H9 (cell line): ENCODE measurements around the gene COX7A2L. TPM values are rescaled to one million over a fixed set of nuclear protein-coding genes. Genes with fewer than 3 reads are reported as not detected.

Source experiments
- DNase-seq: peaks from one replicate; pipeline ENCODE4 v3.0.0-alpha.2; 2017
- H2AFZ ChIP-seq: one replicate; pipeline ENCODE4 v1.6.1; 2013; ENCODE audit warnings: mild to moderate bottlenecking, low read length, control low read depth, moderate library complexity
- H2AK5ac ChIP-seq: 2 replicates; pipeline ENCODE4 v1.6.1; 2013; ENCODE audit warnings: low read length, control low read depth, mixed read lengths; ENCODE audit not compliant: insufficient read length
- H2BK120ac ChIP-seq: one replicate; pipeline ENCODE4 v1.6.1; 2013; ENCODE audit warnings: low read depth, mild to moderate bottlenecking, low read length, control low read depth, inconsistent platforms; ENCODE audit not compliant: poor library complexity, severe bottlenecking
- H2BK12ac ChIP-seq: 2 replicates; pipeline ENCODE4 v1.6.1; 2013; ENCODE audit warnings: low read length, control low read depth, mixed read lengths, low read depth; ENCODE audit not compliant: insufficient read length
- H2BK15ac ChIP-seq: 2 replicates; pipeline ENCODE4 v1.6.1; 2013; ENCODE audit warnings: low read depth, low read length, control low read depth
- H2BK20ac ChIP-seq: one replicate; pipeline ENCODE4 v1.6.1; 2013; ENCODE audit warnings: low read depth, mild to moderate bottlenecking, low read length, control low read depth, inconsistent platforms; ENCODE audit not compliant: poor library complexity, severe bottlenecking
- H2BK5ac ChIP-seq: 2 replicates; pipeline ENCODE4 v1.6.1; 2013; ENCODE audit warnings: low read length, control low read depth, mixed read lengths; ENCODE audit not compliant: insufficient read length
- H3K14ac ChIP-seq: 2 replicates; pipeline ENCODE4 v1.6.1; 2013; ENCODE audit warnings: low read length, control low read depth; ENCODE audit not compliant: insufficient read depth
- H3K18ac ChIP-seq: 2 replicates; pipeline ENCODE4 v1.6.1; 2013; ENCODE audit warnings: low read depth, mild to moderate bottlenecking, mixed read lengths, low read length, control low read depth; ENCODE audit not compliant: insufficient read length
- H3K23ac ChIP-seq: 2 replicates; pipeline ENCODE4 v1.6.1; 2013; ENCODE audit warnings: low read length, control low read depth, mixed read lengths, low read depth; ENCODE audit not compliant: insufficient read length
- H3K23me2 ChIP-seq: 2 replicates; pipeline ENCODE4 v1.6.1; 2013; ENCODE audit warnings: low read depth, mild to moderate bottlenecking, mixed read lengths, low read length, control low read depth; ENCODE audit not compliant: insufficient read length, poor library complexity, severe bottlenecking
- H3K27ac ChIP-seq: 2 replicates; pipeline ENCODE4 v1.5.1; 2013; ENCODE audit warnings: low read length, control low read depth, mixed read lengths, low read depth; ENCODE audit not compliant: insufficient read length
- H3K27me3 ChIP-seq: 2 replicates; pipeline ENCODE4 v1.6.1; 2013; ENCODE audit warnings: low read length, control low read depth, inconsistent platforms; ENCODE audit not compliant: insufficient read depth
- H3K4ac ChIP-seq: 2 replicates; pipeline ENCODE4 v1.6.1; 2013; ENCODE audit warnings: low read depth, mild to moderate bottlenecking, control low read depth, inconsistent platforms, low read length, moderate library complexity
- H3K4me1 ChIP-seq: 2 replicates; pipeline ENCODE4 v1.6.1; 2013; ENCODE audit warnings: low read length, control low read depth, inconsistent platforms; ENCODE audit not compliant: insufficient read depth
- H3K4me2 ChIP-seq: 2 replicates; pipeline ENCODE4 v1.6.1; 2013; ENCODE audit warnings: low read length, control low read depth, mixed read lengths; ENCODE audit not compliant: insufficient read length, insufficient read depth
- H3K56ac ChIP-seq: 2 replicates; pipeline ENCODE4 v1.6.1; 2013; ENCODE audit warnings: low read depth, mild to moderate bottlenecking, mixed read lengths, low read length, control low read depth; ENCODE audit not compliant: insufficient read length
- H3K79me1 ChIP-seq: 2 replicates; pipeline ENCODE4 v1.6.1; 2013; ENCODE audit warnings: low read depth, mild to moderate bottlenecking, moderate library complexity, low read length, control low read depth, inconsistent platforms; ENCODE audit not compliant: insufficient read depth, poor library complexity, severe bottlenecking
- H3K79me2 ChIP-seq: 2 replicates; pipeline ENCODE4 v1.6.1; 2013; ENCODE audit warnings: low read length, control low read depth, inconsistent platforms; ENCODE audit not compliant: insufficient read depth
- H3K9ac ChIP-seq: 2 replicates; pipeline ENCODE4 v1.6.1; 2013; ENCODE audit warnings: low read length, control low read depth, mixed read lengths; ENCODE audit not compliant: insufficient read length; ENCODE audit errors: extremely low read depth
- H3K9me3 ChIP-seq: one replicate; pipeline ENCODE4 v1.6.1; 2013; ENCODE audit warnings: low read depth, low read length, inconsistent platforms; ENCODE audit not compliant: control insufficient read depth
- H3T11ph ChIP-seq: one replicate; pipeline ENCODE4 v1.6.1; 2013; ENCODE audit warnings: mild to moderate bottlenecking, low read length, control low read depth, inconsistent platforms
- H4K20me1 ChIP-seq: one replicate; pipeline ENCODE4 v1.6.1; 2013; ENCODE audit not compliant: control insufficient read depth, insufficient read length, insufficient read depth
- H4K5ac ChIP-seq: 2 replicates; pipeline ENCODE4 v1.6.1; 2013; ENCODE audit warnings: low read depth, mild to moderate bottlenecking, mixed read lengths, low read length, control low read depth; ENCODE audit not compliant: insufficient read length
- H4K8ac ChIP-seq: replicated peaks from 2 replicates; pipeline ENCODE4 v1.6.1; 2013; ENCODE audit warnings: low read length, control low read depth, mixed read lengths, low read depth; ENCODE audit not compliant: insufficient read length
- H4K91ac ChIP-seq: 2 replicates; pipeline ENCODE4 v1.6.1; 2013; ENCODE audit warnings: low read depth, mild to moderate bottlenecking, moderate library complexity, mixed read lengths, low read length, control low read depth; ENCODE audit not compliant: insufficient read length
- H3K27ac Mint-ChIP-seq, 3 experiments: 2 replicates in 2 of 3; 3 replicates in 1 of 3; pipeline ENCODE4 v1.8.0; 2020 to 2021; ENCODE audit warnings: mixed read lengths in 3 of 3, mild to moderate bottlenecking in 1 of 3, moderate library complexity in 1 of 3
- H3K27me3 Mint-ChIP-seq: 2 replicates; pipeline ENCODE4 v1.8.0; 2021; ENCODE audit warnings: low read depth, mild to moderate bottlenecking, moderate library complexity, mixed read lengths
- H3K36me3 Mint-ChIP-seq, 3 experiments: 2 replicates in 2 of 3; 3 replicates in 1 of 3; pipeline ENCODE4 v1.8.0; 2020 to 2021; ENCODE audit warnings: low read depth in 3 of 3, mixed read lengths in 3 of 3; ENCODE audit not compliant: insufficient read depth in 1 of 3
- H3K4me1 Mint-ChIP-seq, 2 experiments: 2 replicates each; pipeline ENCODE4 v1.8.0; 2020; ENCODE audit warnings: mixed read lengths in 2 of 2
- H3K4me3 Mint-ChIP-seq, 2 experiments: 2 replicates in 1 of 2; 3 replicates in 1 of 2; pipeline ENCODE4 v1.8.0; 2020 to 2021; ENCODE audit warnings: mild to moderate bottlenecking in 2 of 2, mixed read lengths in 2 of 2, moderate library complexity in 1 of 2
- H3K9me3 Mint-ChIP-seq, 2 experiments: 2 replicates in 1 of 2; 3 replicates in 1 of 2; pipeline ENCODE4 v1.8.0; 2020; ENCODE audit warnings: mild to moderate bottlenecking in 2 of 2, mixed read lengths in 2 of 2, moderate library complexity in 1 of 2
- CTCF ChIP-seq: fragments of 200-600 bp; sonication (generic); conservative IDR thresholded peaks from 3 replicates; pipeline ENCODE4 v1.8.0; 2021; ENCODE audit warnings: antibody characterized with exemption, mild to moderate bottlenecking
- WGBS: extraction: QIAGEN DNeasy Blood & Tissue Kit; methylation state at CpG from one replicate; pipeline ENCODE4 v1.1.7; 2013; ENCODE audit warnings: missing lambda C conversion rate, low lambda C conversion rate, mixed read lengths; ENCODE audit not compliant: insufficient read length; ENCODE audit errors: extremely low coverage; 5-methylcytosine and 5-hydroxymethylcytosine counted together
- total RNA-seq: library from RNA; stranded (reverse); gene quantifications from 2 replicates; pipeline ENCODE4 v1.2.1, GENCODE V29; 2021

COX7A2L gene
- total RNA-seq, 1 experiment from 2014 or later = 102 TPM

GRCh38 chr2:42329736-42330135 lies 31.3 kb downstream of the COX7A2L start:
- Histone ChIP-seq H3K9me3 (no peaks in the 10 kb centered on the region), H4K91ac (no peak overlapping the region), H2BK15ac (no peak overlapping the region), H3K18ac (no peak overlapping the region), H3K23me2 (no peaks in the 10 kb centered on the region), H2BK20ac (no peak overlapping the region), H3T11ph (no peak overlapping the region), H4K20me1 (no peaks in the 10 kb centered on the region), H3K79me1 (no peaks in the 10 kb centered on the region), H2AFZ (no peak overlapping the region), H2BK12ac (no peak overlapping the region), H2BK120ac (no peak overlapping the region), H3K4me1 (no peaks in the 10 kb centered on the region), H3K4me2 (no peak overlapping the region), H3K27ac (no peak overlapping the region), H3K9ac (no peak overlapping the region), H3K14ac (no peak overlapping the region), H3K27me3 (no peaks in the 10 kb centered on the region), H3K56ac (no peak overlapping the region), H2AK5ac (no peak overlapping the region), H2BK5ac (no peak overlapping the region), H3K4ac (no peak overlapping the region), H3K79me2 (no peaks in the 10 kb centered on the region), H3K23ac (no peak overlapping the region), H4K8ac (no peak overlapping the region), H4K5ac (no peak overlapping the region)
- no peaks in the 10 kb centered on the region for H3K9me3 Mint-ChIP-seq
- H3K4me3 Mint-ChIP-seq = no peak overlapping the region
- no peak for DNase-seq
- peaks cover 20 to 52% (median 42%) of the 10 kb centered on the region in 3 experiments; a peak in 6 of 7 replicates for H3K36me3 Mint-ChIP-seq
- H3K27me3 Mint-ChIP-seq = no peaks in the 10 kb centered on the region
- no peak overlapping the region; a peak in 1 of 7 replicates for H3K27ac Mint-ChIP-seq
- no peaks in the 10 kb centered on the region for H3K4me1 Mint-ChIP-seq
- no CpG with 5 or more reads among the region's 5 CpGs for WGBS
- no peak for TF ChIP-seq CTCF
